Activated CD8-positive, alpha-beta memory T cell treated with anti-CD3 and anti-CD28 coated beads for 24 hours (primary cell): ENCODE data around the gene SLC5A10.

Experiments
- DNase-seq: peaks from one replicate; pipeline ENCODE4 v3.0.0-alpha.2; 2020

Gene SLC5A10

DNA sequence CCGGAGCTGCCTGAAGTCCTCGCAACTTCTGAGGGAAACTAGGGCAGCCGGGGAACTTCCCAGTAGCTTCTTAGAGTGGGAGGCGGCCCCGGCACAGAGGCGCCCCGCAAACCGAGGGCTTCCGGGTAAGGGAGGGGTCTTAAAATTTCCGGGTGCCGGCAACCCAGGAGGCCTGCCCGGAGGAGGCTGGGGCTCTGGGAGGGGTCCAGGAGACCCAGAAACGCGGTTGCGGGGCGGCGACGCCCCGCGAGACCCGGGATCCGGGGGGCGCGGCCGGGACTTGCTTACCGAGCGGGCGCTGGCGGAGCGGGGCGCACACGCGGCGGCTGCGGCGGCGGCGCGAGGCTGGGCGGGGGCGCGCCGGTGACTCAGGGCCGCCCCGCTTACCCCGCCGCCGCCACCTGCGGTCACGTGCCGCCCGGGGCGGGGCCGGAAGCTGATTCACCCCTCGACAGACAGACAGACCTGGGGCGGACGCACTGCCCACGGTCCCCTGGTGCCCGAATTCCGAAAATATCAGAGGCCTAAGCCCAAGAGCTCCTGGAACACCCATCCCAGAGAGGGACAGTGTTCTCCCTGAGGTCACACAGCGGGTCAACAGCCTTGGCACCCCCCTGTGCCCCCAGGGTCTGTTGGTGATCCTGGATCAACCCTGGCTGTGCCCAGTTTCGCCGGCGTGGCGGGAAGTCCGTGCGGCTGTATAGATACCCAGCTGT, 52.6 kb downstream of the SLC5A10 start, which contains the start of gene FAM83G:
FAM83G (minus strand) TSS at position 344 of the 716 bp plus-strand sequence. CDS start 723 bp downstream, outside the sequence.
- DNase-seq: peak; percentile 94

GRCh38 chr17:19005137-19005773, 53.3 kb downstream of the SLC5A10 start:
- no peak for DNase-seq

DNA sequence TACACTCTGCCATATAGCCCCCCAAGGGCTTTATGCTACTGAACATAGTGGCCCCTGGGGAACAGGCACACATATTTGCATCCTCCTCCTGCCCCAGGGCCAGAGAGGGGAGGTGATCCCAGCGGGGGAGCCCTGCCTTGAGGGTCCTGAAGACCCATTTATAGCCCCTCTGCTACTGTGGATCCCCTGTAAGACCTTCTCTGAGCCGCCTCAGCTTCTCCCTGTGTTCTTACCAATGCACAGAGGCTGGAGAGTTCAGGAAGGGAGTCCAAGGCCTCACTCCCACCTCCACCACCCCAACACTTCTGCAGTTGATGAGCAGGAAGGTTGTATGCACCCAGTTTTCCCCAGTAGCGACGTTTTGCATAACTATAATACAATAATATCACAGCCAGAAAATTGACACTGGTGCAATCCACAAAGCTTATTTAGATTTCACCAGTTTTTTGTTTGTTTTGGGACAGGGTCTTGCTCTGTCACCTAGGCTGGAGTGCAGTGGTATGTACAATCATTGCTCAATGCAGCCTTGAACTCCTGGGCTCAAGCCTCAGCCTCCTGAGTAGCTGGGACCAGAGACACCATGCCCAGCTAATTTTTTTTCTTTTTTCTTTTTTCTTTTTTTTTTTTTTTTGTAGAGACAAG, 53.9 kb downstream of the SLC5A10 start:
- no peak for DNase-seq

- no peak for DNase-seq
These were observed 54.7 kb downstream of the SLC5A10 start for GRCh38 chr17:19006698-19007097.

DNA sequence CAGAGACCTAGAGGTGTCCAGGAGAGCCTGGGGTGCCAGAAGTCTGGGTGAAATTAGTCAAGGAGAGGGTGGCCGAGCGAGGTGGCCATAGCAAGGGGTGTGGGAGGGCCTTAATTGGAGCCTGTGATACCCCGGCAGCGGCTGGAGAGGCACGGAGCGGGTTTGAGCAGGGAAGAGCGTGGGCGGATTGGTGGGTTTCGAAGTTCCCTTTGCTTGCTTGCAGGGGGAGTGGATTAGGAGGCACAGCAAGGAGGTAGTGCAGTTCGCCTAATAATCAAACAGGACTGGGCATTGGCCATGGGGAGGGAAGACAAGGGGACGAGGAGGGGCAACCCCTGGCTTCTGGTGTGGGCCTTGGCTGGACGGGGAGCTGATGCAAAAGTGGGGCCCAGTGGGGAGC, 58.0 kb downstream of the SLC5A10 start:
- DNase-seq: no peak

DNA sequence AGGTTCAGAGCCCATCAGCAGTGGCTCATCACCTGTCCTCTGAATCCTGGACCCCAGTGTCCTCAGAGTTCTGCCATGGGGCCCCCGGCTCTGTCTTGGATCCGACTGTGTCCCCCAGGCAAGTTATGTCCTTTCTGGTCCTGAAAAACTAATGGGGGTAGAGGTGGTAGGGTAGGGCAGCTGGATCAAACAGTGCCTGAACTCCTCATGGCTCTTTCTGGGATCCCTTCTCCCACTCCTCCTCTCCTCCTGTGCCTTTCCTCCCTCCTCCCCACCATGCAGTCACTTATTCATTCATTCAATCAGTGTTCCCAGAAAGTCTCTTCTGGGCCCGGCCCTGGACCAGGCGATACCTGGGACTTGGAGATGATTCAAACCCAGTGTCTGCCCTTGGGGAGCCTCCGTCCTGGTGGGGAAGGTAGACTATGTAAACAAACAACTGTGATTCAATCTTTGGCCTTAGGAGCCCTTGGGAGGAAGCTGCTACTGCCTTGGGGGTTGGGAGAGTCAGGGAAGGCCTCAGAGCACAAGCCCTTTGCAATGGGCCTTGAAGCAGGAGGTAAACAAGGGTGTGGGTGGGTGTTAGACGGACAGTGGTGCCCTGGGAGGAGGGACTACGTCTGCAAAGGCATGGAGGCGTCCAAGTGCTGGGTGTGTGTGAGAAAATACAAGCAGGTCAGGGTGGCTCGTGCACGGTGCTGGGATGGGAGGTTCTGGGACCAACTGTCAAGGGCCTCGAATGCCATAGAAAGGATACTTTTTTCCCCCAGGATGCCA, 59.0 kb downstream of the SLC5A10 start:
- no peak for DNase-seq

GRCh38 chr17:19011581-19011980, 59.6 kb downstream of the SLC5A10 start:
- no peak for DNase-seq

GRCh38 chr17:19012171-19013080, 60.5 kb downstream of the SLC5A10 start:
- no peak for DNase-seq

- DNase-seq: no peak
These were observed 61.3 kb downstream of the SLC5A10 start for GRCh38 chr17:19013226-19013625.

GRCh38 chr17:19013806-19014627, 62.1 kb downstream of the SLC5A10 start:
- DNase-seq: no peak

- DNase-seq: no peak
These were observed 62.8 kb downstream of the SLC5A10 start for GRCh38 chr17:19014628-19015215.

- no peak for DNase-seq
These were observed 63.5 kb downstream of the SLC5A10 start for GRCh38 chr17:19015428-19015827.

- DNase-seq: no peak
These were observed 64.3 kb downstream of the SLC5A10 start for GRCh38 chr17:19016297-19016696.

DNA sequence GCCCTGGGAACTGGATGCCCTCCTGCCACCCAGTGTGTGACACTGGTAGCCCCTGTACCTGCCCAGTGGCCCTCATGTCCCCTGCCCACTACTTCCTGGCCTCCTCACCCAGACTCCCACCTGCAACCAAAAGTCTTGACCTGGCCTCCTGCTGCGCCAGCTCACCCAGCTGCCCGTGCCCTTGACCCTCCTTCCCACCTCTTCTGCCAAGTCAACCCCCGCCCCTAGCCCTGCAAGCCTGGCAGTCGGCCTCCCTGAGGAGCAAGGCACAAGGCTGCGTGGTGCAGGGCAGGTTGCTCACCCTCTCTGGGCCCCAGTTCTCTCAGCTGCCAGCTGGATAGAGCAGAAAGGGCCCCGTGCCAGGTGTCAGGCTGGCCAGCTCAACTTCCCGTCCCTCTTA, 64.9 kb downstream of the SLC5A10 start:
- DNase-seq: no peak

GRCh38 chr17:19017401-19017800, 65.4 kb downstream of the SLC5A10 start:
- no peak for DNase-seq

- no peak for DNase-seq
These were observed 66.0 kb downstream of the SLC5A10 start for GRCh38 chr17:19017804-19018599.

- DNase-seq: no peak
These were observed 66.6 kb downstream of the SLC5A10 start for GRCh38 chr17:19018600-19018950.

- DNase-seq: no peak
These were observed 67.3 kb downstream of the SLC5A10 start for GRCh38 chr17:19019041-19019941.

GRCh38 chr17:19020016-19020415, 68.1 kb downstream of the SLC5A10 start:
- DNase-seq: no peak
